SU-DHL-6 (cell line): ENCODE results near the gene SERPINB6.

Experiments
- EZH2phosphoT487 ChIP-seq: fragments of 200-600 bp; sonication (generic), shearing (Covaris generic); conservative IDR thresholded peaks from 2 replicates; pipeline ENCODE4 v1.6.1; 2018; ENCODE audit warnings: mild to moderate bottlenecking, antibody characterized with exemption, low read length, moderate library complexity, mixed read lengths
- TF ChIP-seq, protein P1 (sequence below): fragments of 200-600 bp; sonication (generic); IDR thresholded peaks from one replicate; pipeline ENCODE4 v1.5.1; 2017; ENCODE audit warnings: antibody characterized with exemption, mild to moderate bottlenecking, low read length, moderate library complexity; ENCODE audit not compliant: insufficient read depth, poor library complexity, severe bottlenecking

DNA sequence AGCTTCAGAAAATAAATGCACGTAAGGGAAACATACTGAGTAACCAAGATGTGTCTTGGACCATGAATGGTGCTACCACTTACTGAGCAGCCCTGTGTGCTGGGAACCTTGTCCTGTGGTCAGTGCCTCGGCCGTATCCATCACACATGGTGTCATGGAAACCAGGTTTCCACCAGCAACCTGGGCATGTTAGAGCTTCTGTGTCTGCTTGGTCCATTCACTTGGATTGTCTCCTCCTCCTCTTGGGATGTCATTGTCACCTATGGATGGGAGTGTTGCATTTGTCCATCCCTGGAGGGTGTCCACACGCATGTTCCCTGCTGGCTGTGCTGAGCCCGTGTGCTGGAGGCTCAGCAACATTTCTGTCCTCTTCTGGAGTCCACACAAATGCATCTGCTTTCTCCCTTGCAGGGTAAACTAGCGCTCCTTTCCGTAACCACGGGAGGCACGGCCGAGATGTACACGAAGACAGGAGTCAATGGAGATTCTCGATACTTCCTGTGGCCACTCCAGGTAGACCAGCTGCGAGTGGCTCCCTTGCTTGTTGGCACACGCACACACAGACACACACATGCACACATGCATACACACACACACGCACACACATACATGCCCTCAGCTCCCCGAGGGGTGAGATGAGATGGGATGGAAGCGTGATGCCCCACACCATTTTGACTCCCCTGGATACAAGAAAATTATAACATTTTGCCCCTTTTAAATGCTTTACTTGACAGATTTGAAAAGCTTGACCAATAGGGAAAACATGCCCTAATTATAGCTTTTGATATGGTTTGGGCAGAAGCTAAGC, 45.3 kb upstream of the SERPINB6 start:
- TF ChIP-seq, protein P1, sequence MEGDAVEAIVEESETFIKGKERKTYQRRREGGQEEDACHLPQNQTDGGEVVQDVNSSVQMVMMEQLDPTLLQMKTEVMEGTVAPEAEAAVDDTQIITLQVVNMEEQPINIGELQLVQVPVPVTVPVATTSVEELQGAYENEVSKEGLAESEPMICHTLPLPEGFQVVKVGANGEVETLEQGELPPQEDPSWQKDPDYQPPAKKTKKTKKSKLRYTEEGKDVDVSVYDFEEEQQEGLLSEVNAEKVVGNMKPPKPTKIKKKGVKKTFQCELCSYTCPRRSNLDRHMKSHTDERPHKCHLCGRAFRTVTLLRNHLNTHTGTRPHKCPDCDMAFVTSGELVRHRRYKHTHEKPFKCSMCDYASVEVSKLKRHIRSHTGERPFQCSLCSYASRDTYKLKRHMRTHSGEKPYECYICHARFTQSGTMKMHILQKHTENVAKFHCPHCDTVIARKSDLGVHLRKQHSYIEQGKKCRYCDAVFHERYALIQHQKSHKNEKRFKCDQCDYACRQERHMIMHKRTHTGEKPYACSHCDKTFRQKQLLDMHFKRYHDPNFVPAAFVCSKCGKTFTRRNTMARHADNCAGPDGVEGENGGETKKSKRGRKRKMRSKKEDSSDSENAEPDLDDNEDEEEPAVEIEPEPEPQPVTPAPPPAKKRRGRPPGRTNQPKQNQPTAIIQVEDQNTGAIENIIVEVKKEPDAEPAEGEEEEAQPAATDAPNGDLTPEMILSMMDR, result no peak
- TF ChIP-seq EZH2phosphoT487, result no peak
